NCI-H2171 (cell line): ENCODE measurements around the gene HNF4A.
"Not testable (repeated sequence)": the region's sequence is repeated elsewhere in the genome, so short reads cannot be mapped to it uniquely, and the experiment has no call there.

Source experiments
- DNase-seq: peaks from one replicate; lab custom pipeline; 2025; lab: John Stamatoyannopoulos, UW

Gene HNF4A

GRCh38 chr20:44355498-44356352, at the start of gene HNF4A:
TSS of gene HNF4A (plus strand) at chr20:44355699. CDS start at chr20:44355805, 106 bp downstream.
- no peak for DNase-seq

GRCh38 chr20:44306927-44307326, 48.6 kb upstream of the HNF4A start:
- DNase-seq, result no peak

DNA sequence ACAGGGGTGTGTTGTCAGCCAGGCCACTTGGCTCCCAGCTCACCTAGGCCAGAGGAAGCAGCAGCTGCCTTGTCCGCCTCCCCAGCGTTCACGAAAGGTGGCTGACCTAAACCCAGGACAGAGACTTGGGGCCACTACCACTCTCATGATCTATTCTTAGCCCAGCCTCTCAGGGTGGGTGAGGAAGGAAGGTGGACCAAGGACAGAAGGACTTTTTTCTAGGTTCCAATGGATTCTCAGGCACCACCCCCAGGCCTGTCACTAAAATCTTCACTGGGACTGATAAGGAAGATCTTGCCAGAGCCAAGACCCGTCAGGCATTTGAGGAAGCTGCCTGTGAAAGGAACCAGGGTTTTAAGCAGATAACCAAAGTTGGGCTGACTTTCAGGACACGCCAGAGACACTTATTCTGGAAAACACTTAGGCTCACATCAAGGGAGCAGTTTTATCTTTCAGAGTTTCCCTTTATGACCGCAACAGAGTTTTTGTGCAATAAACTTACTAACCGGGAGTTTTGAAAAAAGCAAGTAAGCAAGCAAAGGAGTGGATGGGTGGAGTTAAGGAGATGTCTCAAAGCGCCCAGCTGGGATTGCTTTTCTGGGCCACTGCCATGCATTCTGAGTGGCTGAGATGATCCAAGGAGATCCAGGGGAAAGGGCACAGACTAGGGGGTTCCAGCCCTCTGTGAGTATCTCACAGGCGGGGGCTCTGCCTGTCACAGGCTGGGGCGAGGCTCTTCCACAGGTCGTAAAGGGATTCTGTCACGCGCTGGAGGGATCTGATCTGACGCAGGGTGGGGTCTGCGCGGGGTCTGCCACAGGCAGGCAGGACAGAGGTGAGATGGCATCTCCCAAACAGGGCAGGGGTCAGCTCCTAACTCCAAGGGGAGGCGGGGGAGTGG, 45.5 kb upstream of the HNF4A start:
- no peak for DNase-seq

DNA sequence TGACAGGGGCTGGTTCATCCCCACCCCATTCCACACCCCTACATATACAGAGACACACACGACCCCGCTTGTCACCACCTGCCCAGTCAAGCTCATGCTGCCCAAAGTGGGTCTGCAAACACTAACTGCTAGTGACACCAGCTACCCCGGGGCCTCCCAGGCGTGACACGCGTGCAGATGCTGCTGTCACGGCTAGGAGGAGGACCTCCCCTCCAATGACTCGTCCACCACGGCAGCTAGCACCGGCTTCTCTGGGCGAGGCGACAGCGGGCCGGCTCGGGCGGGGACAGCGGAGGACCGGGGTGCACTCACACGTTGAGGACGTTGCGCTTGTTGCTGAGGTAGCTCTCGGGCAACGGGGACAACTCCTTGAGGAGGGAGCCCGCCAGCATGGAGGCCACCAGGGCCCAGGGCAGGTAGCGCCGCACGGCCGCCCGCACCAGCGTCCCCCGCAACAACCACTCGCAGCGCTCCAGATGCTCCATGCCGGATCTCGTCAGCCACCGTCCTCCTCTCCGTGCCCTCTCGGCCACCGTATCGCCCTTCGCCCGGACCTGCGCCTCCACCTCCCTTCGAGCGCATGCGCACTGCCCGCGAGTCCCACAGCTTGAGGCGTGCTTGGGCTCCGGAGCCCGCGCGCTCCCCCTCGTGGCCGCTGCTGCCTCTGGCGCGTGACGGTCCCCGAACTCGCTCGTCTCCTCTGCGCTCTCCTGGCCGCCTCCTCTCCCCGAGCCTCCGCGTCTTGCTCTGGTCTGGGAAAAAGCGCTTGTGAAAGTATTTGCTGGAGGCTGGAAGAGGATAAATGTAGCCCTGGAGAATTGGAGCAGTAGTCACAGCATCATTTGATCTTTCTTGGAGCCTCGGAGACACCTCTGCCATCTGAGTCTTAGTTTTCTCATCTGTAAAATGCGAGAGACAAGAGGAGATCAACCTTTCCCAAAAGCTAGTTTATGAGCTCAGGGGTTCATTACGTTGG, 44.5 kb upstream of the HNF4A start, which contains the start of gene FITM2:
TSS of gene FITM2 (minus strand) at position 539 of the 976 bp plus-strand sequence. CDS start at position 485, 54 bp downstream.
- peak; percentile 92 for DNase-seq

- no peak for DNase-seq
Measured at GRCh38 chr20:44314870-44315269, 40.6 kb upstream of the HNF4A start.

DNA sequence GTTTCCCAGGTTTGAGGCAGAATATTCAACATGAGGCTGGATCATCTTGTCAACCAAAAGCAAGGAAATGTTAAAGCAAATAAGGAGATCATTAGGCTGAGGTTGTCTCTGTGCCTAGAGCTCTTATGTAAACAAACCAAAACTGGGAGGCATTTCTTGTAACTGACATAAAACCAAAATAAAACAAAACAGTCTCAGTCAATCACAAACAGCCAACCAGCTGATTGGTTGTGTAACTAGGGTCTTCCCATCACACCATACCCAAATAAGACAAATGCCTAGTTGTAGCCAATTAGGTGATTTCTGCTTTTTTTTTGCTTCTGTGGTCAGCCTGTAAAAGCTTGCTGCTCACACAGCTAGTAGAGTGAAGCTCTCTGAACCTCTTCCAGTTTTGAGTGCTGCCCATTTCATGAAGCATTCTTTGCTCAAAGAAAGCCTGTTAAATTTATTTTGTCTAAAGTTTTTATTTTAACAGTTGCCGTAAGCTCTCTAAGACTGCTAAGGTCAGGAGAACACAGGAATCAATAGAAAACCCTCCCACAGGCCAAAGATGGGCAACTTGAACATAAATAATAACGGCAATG, 35.6 kb upstream of the HNF4A start:
- no peak for DNase-seq

DNA sequence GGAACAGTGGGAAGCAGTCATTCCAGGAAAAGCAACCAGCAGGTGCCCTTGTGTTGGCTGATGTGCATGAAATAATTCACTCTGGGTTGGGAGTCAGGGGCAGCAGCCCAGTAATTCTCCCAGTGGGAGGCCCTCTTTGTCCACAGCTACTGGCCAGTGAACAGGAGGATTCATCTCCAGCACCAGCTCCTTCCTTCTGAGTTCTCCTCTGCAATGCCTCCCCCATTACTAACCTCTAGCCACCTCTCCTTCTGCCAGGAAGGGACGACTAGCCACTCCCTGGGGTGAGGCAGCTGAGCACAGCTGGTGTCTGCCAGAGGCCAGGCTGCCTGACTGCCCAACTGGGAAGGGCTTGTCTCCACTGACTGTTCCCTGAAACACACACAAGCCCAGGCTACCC, 31.2 kb upstream of the HNF4A start:
- DNase-seq, result no peak

DNA sequence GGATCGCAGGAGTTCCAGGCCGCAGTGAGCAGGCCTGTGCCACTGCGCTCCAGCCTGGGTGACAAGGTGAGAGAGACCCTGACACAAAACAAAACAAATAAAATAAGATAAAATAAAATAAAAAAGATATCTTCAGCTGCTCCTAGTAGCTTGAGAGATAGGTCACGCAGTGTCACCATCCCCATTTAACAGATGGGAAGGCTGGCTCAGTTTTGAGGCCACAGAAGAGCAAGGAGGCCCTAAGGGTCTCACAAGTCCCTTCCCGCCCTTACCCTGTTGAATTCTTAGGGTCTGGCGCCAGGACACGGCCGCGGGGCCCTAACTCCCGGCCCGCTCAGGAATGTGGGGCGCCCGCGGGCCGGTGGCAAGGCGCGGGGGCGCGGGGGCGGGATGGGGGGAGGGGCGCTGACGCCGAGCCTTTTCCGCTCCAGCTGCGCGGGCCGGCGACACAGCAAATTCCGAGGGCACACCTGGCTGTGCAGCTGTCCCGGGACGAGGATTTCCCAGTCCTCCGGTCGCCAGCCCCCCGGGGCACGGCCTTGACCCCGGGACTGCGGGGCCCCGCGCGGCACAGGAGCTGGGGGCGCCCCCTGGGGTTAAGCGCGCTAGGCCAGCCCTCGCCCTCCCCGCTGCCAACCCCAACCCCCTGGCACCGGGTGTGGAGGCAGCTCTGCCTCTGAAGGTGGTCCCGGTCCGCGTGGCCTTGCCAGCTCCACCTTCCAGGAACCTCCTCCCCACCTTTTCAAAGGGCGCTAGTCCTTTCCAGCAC, 28.9 kb upstream of the HNF4A start:
- no peak for DNase-seq

- not testable (repeated sequence) for DNase-seq
Measured at GRCh38 chr20:44327748-44328147, 27.8 kb upstream of the HNF4A start.

DNA sequence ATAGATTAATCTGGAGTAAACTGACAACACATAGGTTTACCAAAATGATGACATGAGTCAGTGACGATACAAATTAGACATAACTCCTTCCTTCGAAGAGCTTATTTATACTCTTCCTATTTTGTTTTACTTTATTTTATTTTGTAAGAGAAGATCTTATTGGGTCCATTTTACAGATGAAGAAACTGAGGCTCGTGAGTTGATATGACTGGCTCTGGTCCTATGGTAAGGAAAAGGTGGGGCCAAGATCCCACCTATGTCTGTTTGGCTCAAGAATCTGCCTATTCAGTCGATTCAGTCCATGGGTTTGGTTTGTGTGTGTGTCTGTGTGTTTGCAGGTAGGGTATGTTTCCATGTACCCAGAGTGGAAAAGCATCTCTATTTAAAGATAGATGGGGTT, 27.1 kb upstream of the HNF4A start:
- DNase-seq, result no peak

- no peak for DNase-seq
Measured at GRCh38 chr20:44331201-44331600, 24.3 kb upstream of the HNF4A start.

DNA sequence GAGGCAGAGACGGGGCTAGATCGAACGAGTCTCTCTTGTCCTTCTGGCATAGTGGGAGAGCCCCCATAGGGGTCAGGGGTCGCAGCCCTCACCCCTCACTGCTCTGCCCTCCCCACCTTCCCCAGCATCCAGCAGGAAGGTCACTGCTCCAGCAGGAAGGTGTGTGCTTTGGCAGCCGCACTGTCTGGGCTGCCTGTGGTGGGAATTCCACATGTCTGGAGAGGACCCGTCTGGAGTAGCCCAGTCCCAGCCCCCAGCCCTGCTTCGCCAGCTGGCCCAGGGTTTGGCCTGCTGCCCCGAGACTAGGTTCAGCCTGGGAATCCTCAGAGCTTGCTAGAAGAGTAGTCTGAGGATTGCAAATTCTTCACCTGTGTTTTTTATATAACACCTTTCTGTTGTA, 21.2 kb upstream of the HNF4A start:
- no peak for DNase-seq

DNA sequence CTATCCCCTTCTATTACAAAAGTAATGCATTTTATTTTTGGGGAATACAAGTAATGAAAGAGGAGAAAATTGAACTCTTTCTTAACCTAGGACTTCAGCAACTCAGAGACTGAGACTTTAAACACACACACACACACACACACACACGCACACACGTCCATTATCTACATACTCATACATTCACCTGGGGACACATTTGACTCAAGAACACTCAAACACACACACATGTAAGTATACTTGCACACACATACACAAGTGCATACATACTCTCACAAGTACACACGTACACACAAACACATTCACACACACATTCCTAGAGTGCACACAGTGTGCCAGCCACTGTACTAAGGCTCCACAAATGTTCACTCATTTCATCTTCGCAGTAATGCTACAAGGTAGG, 20.8 kb upstream of the HNF4A start:
- no peak for DNase-seq

DNA sequence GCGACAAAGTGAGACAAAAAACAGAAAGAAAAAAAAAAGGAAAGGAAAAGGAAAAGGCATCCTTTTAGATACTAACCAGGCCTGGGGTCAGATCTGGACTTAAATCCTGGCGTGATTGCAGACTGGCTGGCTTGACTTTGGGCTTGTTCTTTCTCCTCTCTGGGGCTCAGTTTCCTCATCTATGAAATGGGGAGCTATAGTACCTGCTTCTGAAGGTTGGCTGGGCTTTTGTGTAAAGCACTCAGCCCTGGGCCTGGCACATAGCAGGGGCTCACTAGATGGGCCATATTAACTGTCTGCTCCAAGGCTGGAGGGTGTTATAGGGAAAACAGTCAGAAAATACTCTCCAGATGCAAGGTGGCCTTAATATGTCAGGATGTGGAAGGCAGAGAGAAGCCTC, 19.8 kb upstream of the HNF4A start:
- DNase-seq, result no peak

GRCh38 chr20:44336086-44336485, 19.4 kb upstream of the HNF4A start:
- DNase-seq, result no peak

DNA sequence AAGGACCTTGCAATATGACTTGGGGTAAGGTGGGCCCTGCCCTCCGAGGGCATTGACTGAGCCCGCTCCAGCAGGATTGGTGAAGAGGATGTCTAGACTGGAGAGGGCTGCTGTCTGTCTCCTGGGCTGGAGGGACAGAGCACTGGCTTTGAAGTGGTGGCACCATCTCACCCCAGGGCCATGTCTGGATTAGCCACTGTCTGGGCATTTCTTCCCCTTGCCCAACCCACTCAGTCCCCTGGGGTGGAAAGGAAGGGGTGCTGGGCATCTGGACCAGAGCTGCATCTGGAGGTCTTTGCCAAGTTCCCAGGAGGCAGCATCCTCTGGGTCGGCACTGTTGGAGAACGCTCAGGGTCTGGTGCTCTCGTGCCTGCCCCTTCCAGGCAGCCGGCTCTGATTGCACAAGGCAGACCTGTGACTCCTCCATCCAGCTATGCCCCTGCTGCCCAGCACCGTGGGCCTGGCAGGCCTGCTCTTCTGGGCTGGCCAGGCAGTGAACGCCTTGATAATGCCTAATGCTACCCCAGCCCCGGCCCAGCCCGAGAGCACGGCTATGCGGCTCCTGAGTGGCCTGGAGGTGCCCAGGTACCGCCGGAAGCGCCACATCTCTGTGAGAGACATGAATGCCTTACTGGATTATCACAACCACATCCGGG, 18.6 kb upstream of the HNF4A start, which contains the start of gene R3HDML:
TSS of gene R3HDML (plus strand) at position 319 of the 656 bp plus-strand sequence. CDS start at position 434, 115 bp downstream.
- DNase-seq, result no peak

- no peak for DNase-seq
Measured at GRCh38 chr20:44342248-44342647, 13.3 kb upstream of the HNF4A start.

DNA sequence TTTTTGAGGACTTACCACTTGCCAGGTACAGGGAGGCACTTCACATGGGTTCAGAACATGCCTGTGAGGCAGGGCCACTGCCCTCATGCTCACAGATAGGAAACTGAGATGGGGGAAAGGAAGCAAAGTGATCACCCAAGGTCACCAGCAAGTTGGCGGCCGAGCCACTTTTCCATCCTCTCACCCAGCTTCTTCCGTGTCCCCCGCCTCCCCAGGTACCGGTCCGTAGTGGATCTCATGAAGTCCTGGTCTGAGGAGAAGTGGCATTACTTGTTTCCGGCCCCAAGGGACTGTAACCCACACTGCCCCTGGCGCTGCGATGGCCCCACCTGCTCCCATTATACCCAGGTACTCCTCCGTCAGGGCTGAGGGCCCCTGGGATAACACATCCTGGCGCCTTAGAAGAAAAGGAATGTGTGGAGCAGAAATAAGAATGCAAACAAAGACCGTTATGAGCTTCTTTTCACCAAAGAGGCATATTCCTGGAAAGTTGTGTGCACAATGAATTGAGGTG, 12.3 kb upstream of the HNF4A start:
- DNase-seq, result no peak

DNA sequence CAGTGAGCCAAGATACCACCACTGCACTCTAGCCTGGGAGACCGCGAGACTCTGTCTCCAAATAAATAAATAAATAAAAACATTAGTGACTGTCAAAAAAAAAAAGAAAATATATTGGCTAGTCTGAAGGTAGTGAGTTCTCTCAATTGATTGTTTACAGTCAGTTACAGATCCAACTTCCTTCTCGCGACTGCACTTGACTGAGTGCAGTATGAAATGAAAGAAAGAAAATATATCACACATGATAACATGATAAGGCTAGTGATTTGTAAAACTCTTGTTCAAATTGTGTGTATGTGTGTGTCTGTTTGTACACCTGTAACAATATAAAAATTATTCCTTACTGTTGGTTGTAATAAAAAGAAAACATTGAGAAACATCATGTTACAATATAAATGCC, 10.8 kb upstream of the HNF4A start:
- no peak for DNase-seq

GRCh38 chr20:44345147-44345546, 10.4 kb upstream of the HNF4A start:
- DNase-seq, result no peak
